Measurements from ENCODE around the gene STOM.
A peak's percentile ranks its signal among the peaks of the same experiment; 100 is the strongest.

The STOM gene

GRCh38 chr9:121300283-121301119 lies 69.5 kb downstream of the STOM start:
- no peak for DNase-seq (ENCODE audit: extremely low spot score)
- CTCF ChIA-PET = interaction anchor here (1.0 to 1.2 kb wide), 2 partner anchors 20 to 22 kb away, joined by 3 read pairs; no protein-coding TSS in a partner anchor
- POLR2A ChIA-PET = no interaction called here
- no peak for TF ChIP-seq ELF4 (IDR thresholded peaks at IDR 0.05)
- TF ChIP-seq SUZ12 (IDR thresholded peaks at IDR 0.05) = no peak
- no peak for TF ChIP-seq L3MBTL2 (conservative IDR thresholded peaks at IDR 0.05)
- no peak for TF ChIP-seq FOXK2 (IDR thresholded peaks at IDR 0.05)
- TF ChIP-seq BHLHE40 (IDR thresholded peaks at IDR 0.05; ENCODE audit: borderline replicate concordance) = no peak
- TF ChIP-seq HDGF (IDR thresholded peaks at IDR 0.05; ENCODE audit: borderline replicate concordance) = no peak
- TF ChIP-seq ARNT (IDR thresholded peaks at IDR 0.05) = no peak
- TF ChIP-seq ZNF384 (IDR thresholded peaks at IDR 0.05) = no peak
- TF ChIP-seq CTBP1 (IDR thresholded peaks at IDR 0.05; ENCODE audit: borderline replicate concordance) = no peak
- TF ChIP-seq PKNOX1 (IDR thresholded peaks at IDR 0.05) = no peak
- no peak for TF ChIP-seq FOXM1 (IDR thresholded peaks at IDR 0.05; ENCODE audit: borderline replicate concordance)
- no peak for TF ChIP-seq LEF1 (IDR thresholded peaks at IDR 0.05; ENCODE audit: borderline replicate concordance)
- no peak for TF ChIP-seq SP1 (IDR thresholded peaks at IDR 0.05)
- TF ChIP-seq TARDBP (IDR thresholded peaks at IDR 0.05) = no peak
- no peak for TF ChIP-seq NFRKB (IDR thresholded peaks at IDR 0.05)
- TF ChIP-seq FOXA1 (IDR thresholded peaks at IDR 0.05) = no peak

GRCh38 chr9:121299467-121300282 lies 70.4 kb downstream of the STOM start:
- TF ChIP-seq FOXK2 (IDR thresholded peaks at IDR 0.05) (no peak), ZNF384 (IDR thresholded peaks at IDR 0.05) (no peak), ARNT (IDR thresholded peaks at IDR 0.05) (no peak), FOXM1 (IDR thresholded peaks at IDR 0.05; ENCODE audit: borderline replicate concordance) (no peak), CTBP1 (IDR thresholded peaks at IDR 0.05; ENCODE audit: borderline replicate concordance) (no peak), PKNOX1 (IDR thresholded peaks at IDR 0.05) (no peak), NFRKB (IDR thresholded peaks at IDR 0.05) (no peak), FOXA1 (IDR thresholded peaks at IDR 0.05) (no peak), HDGF (IDR thresholded peaks at IDR 0.05; ENCODE audit: borderline replicate concordance) (no peak), SP1 (IDR thresholded peaks at IDR 0.05) (no peak), SUZ12 (IDR thresholded peaks at IDR 0.05) (no peak), BHLHE40 (IDR thresholded peaks at IDR 0.05; ENCODE audit: borderline replicate concordance) (no peak), ELF4 (IDR thresholded peaks at IDR 0.05) (no peak), L3MBTL2 (conservative IDR thresholded peaks at IDR 0.05) (no peak), TARDBP (IDR thresholded peaks at IDR 0.05) (no peak), LEF1 (IDR thresholded peaks at IDR 0.05; ENCODE audit: borderline replicate concordance) (no peak)
- DNase-seq (ENCODE audit: extremely low spot score) = peak; percentile 66
- ChIA-PET POLR2A (no interaction called here), CTCF (interaction anchor here (1.0 to 1.4 kb wide), 3 partner anchors 20 to 86 kb away, joined by 3 to 6 read pairs (median 3); no protein-coding TSS in a partner anchor)

GRCh38 chr9:121298689-121299466 lies 71.2 kb downstream of the STOM start:
- CTCF ChIA-PET = interaction anchor here (1.0 to 1.4 kb wide), 3 partner anchors 20 to 85 kb away, joined by 3 to 6 read pairs (median 3); no protein-coding TSS in a partner anchor
- TF ChIP-seq HDGF (IDR thresholded peaks at IDR 0.05; ENCODE audit: borderline replicate concordance) = no peak
- no peak for TF ChIP-seq PKNOX1 (IDR thresholded peaks at IDR 0.05)
- TF ChIP-seq BHLHE40 (IDR thresholded peaks at IDR 0.05; ENCODE audit: borderline replicate concordance) = no peak
- no peak for TF ChIP-seq ELF4 (IDR thresholded peaks at IDR 0.05)
- no peak for TF ChIP-seq NFRKB (IDR thresholded peaks at IDR 0.05)
- POLR2A ChIA-PET = no interaction called here
- no peak for DNase-seq (ENCODE audit: extremely low spot score)

GRCh38 chr9:121298016-121298538 lies 72.0 kb downstream of the STOM start:
- ChIA-PET CTCF (interaction anchor here (1.3 kb wide), 1 partner anchor 22 kb away, joined by 3 read pairs; no protein-coding TSS in a partner anchor), POLR2A (no interaction called here)
- TF ChIP-seq LEF1 (IDR thresholded peaks at IDR 0.05; ENCODE audit: borderline replicate concordance) = no peak
- TF ChIP-seq PKNOX1 (IDR thresholded peaks at IDR 0.05) = no peak
- no peak for TF ChIP-seq HDGF (IDR thresholded peaks at IDR 0.05; ENCODE audit: borderline replicate concordance)
- TF ChIP-seq FOXM1 (IDR thresholded peaks at IDR 0.05; ENCODE audit: borderline replicate concordance) = no peak
- no peak for TF ChIP-seq NFRKB (IDR thresholded peaks at IDR 0.05)
- TF ChIP-seq ZNF384 (IDR thresholded peaks at IDR 0.05) = no peak
- TF ChIP-seq FOXK2 (IDR thresholded peaks at IDR 0.05) = no peak
- TF ChIP-seq CTBP1 (IDR thresholded peaks at IDR 0.05; ENCODE audit: borderline replicate concordance) = no peak
- no peak for TF ChIP-seq FOXA1 (IDR thresholded peaks at IDR 0.05)
- TF ChIP-seq ARNT (IDR thresholded peaks at IDR 0.05) = no peak
- no peak for TF ChIP-seq TARDBP (IDR thresholded peaks at IDR 0.05)
- no peak for TF ChIP-seq BHLHE40 (IDR thresholded peaks at IDR 0.05; ENCODE audit: borderline replicate concordance)
- no peak for TF ChIP-seq SUZ12 (IDR thresholded peaks at IDR 0.05)
- no peak for TF ChIP-seq SP1 (IDR thresholded peaks at IDR 0.05)
- TF ChIP-seq ELF4 (IDR thresholded peaks at IDR 0.05) = no peak
- TF ChIP-seq L3MBTL2 (conservative IDR thresholded peaks at IDR 0.05) = no peak
- no peak for DNase-seq (ENCODE audit: extremely low spot score)

All from HEK293T (cell line).